Ishikawa (cell line): ENCODE results near the gene CDC42BPG.

Experiments
- CEBPB ChIP-seq: IDR thresholded peaks from 2 replicates; pipeline ENCODE4 v1.6.1; 2012
- CREB1 ChIP-seq: IDR thresholded peaks from 2 replicates; pipeline ENCODE4 v1.6.1; 2012; ENCODE audit warnings: low read depth
- EGR1 ChIP-seq: IDR thresholded peaks from 2 replicates; pipeline ENCODE4 v1.6.1; 2012
- EP300 ChIP-seq: IDR thresholded peaks from 2 replicates; pipeline ENCODE4 v1.6.1; 2012; ENCODE audit warnings: borderline replicate concordance
- FOXM1 ChIP-seq: IDR thresholded peaks from 2 replicates; pipeline ENCODE4 v1.6.1; 2012; ENCODE audit warnings: low read depth, borderline replicate concordance
- NFIC ChIP-seq: IDR thresholded peaks from 2 replicates; pipeline ENCODE4 v1.6.1; 2012
- RAD21 ChIP-seq: IDR thresholded peaks from 2 replicates; pipeline ENCODE4 v1.6.1; 2012; ENCODE audit warnings: low read depth
- TAF1 ChIP-seq: IDR thresholded peaks from 2 replicates; pipeline ENCODE4 v1.6.1; 2012; ENCODE audit warnings: low read depth, mild to moderate bottlenecking
- TCF12 ChIP-seq: IDR thresholded peaks from 2 replicates; pipeline ENCODE4 v1.6.1; 2012; ENCODE audit warnings: low read depth
- TEAD4 ChIP-seq: IDR thresholded peaks from 2 replicates; pipeline ENCODE4 v1.6.1; 2012
- YY1 ChIP-seq: IDR thresholded peaks from 2 replicates; pipeline ENCODE4 v1.6.1; 2012; ENCODE audit warnings: low read depth
- ZBTB7A ChIP-seq: IDR thresholded peaks from 2 replicates; pipeline ENCODE4 v1.6.1; 2012; ENCODE audit warnings: low read depth
- TF ChIP-seq, protein P1 (sequence below): IDR thresholded peaks from 2 replicates; pipeline ENCODE4 v1.6.1; 2012
- TF ChIP-seq, protein P2 (sequence below): IDR thresholded peaks from 2 replicates; pipeline ENCODE4 v1.6.1; 2012; ENCODE audit warnings: low read depth, mild to moderate bottlenecking
- TF ChIP-seq, protein P3 (sequence below): IDR thresholded peaks from 2 replicates; pipeline ENCODE4 v1.6.1; 2012

Gene CDC42BPG

DNA sequence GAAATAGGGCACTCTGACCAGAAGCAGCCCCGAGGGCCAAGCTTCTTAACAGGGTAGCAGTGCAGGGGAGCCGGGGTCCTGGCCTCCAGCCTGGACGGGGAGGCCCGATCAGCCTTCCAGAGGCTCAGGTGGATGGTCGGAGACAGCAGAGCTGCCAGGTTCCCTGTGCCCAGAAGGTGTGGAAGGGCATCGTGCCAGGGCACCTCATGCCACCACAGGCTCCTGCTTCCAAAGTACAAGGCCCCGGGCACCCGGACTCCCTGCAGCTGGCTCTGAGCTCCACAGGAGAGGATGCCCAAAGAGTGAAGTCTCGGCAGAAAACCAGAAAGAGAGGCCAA is 19.7 kb upstream of the CDC42BPG start:
- TF ChIP-seq FOXM1 (no peak), ZBTB7A (no peak), CEBPB (no peak), EGR1 (no peak), TAF1 (no peak), YY1 (no peak), NFIC (no peak), EP300 (no peak)
- TF ChIP-seq, protein P1, sequence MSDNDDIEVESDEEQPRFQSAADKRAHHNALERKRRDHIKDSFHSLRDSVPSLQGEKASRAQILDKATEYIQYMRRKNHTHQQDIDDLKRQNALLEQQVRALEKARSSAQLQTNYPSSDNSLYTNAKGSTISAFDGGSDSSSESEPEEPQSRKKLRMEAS, result no peak
- TF ChIP-seq, protein P2, sequence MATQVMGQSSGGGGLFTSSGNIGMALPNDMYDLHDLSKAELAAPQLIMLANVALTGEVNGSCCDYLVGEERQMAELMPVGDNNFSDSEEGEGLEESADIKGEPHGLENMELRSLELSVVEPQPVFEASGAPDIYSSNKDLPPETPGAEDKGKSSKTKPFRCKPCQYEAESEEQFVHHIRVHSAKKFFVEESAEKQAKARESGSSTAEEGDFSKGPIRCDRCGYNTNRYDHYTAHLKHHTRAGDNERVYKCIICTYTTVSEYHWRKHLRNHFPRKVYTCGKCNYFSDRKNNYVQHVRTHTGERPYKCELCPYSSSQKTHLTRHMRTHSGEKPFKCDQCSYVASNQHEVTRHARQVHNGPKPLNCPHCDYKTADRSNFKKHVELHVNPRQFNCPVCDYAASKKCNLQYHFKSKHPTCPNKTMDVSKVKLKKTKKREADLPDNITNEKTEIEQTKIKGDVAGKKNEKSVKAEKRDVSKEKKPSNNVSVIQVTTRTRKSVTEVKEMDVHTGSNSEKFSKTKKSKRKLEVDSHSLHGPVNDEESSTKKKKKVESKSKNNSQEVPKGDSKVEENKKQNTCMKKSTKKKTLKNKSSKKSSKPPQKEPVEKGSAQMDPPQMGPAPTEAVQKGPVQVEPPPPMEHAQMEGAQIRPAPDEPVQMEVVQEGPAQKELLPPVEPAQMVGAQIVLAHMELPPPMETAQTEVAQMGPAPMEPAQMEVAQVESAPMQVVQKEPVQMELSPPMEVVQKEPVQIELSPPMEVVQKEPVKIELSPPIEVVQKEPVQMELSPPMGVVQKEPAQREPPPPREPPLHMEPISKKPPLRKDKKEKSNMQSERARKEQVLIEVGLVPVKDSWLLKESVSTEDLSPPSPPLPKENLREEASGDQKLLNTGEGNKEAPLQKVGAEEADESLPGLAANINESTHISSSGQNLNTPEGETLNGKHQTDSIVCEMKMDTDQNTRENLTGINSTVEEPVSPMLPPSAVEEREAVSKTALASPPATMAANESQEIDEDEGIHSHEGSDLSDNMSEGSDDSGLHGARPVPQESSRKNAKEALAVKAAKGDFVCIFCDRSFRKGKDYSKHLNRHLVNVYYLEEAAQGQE, result no peak
- TF ChIP-seq, protein P3, sequence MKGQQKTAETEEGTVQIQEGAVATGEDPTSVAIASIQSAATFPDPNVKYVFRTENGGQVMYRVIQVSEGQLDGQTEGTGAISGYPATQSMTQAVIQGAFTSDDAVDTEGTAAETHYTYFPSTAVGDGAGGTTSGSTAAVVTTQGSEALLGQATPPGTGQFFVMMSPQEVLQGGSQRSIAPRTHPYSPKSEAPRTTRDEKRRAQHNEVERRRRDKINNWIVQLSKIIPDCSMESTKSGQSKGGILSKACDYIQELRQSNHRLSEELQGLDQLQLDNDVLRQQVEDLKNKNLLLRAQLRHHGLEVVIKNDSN, result no peak

DNA sequence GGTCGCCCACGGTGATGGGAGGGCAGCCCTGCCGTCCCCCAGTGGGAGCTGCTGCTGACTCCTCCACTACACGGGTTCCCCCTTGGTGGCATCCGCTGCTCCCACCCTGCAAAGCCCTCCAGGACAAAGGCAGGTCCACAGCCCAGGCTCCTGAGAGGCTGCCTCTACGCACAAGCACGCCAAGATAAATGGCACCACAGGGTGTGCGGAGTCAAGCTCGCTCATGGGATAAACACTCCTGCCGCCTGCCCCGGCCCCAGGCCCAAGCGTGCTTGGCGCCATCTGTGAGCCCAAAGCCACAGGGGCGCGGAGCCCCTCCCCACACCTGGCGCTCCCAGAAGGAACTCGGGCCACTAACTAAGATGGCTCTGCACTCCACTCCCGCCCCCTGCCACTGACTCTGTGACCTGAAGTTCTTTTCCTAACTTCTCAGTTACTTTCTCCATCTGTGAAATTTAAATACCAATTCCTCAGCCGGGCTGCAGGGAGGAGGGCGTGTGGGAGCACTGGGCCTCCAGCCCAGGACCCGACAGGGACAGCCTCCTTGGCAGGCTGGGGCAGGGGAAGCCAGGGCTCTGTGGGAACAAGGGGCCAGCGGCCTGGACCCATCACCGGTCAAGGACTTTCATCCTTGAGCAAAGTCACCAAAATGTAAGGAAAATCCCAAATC is 19.1 kb upstream of the CDC42BPG start:
- no peak for TF ChIP-seq CREB1
- no peak for TF ChIP-seq RAD21
- no peak for TF ChIP-seq YY1
- TF ChIP-seq, protein P1, result no peak
- TF ChIP-seq ZBTB7A, result no peak
- no peak for TF ChIP-seq TAF1
- no peak for TF ChIP-seq TEAD4
- no peak for TF ChIP-seq NFIC
- TF ChIP-seq EGR1, result no peak

DNA sequence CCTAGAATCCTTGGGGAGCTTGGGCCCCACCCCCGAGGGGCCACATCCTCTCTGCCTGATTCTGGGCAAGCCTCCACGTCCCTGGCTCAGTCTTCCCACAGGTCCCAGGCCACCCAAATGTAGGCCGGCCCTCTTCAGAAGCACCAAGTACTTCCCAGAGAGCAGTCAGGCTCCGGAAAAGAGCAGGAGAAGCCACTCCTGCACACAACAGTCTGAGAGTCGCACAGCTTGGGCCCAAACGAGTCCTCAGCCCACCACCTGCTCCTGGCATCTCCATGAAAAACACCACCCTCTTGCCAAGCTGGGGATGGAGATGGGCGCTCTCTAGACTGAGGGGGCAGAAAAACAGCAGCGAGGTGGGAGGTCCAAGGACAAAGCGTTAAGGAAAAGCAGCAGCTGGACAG is 18.5 kb upstream of the CDC42BPG start:
- no peak for TF ChIP-seq TCF12
- no peak for TF ChIP-seq NFIC
- no peak for TF ChIP-seq CEBPB
- TF ChIP-seq, protein P3, result no peak
- no peak for TF ChIP-seq YY1
- TF ChIP-seq FOXM1, result no peak
- TF ChIP-seq EGR1, result no peak
- no peak for TF ChIP-seq TAF1
- no peak for TF ChIP-seq TEAD4
- TF ChIP-seq, protein P2, result no peak
- no peak for TF ChIP-seq RAD21
- TF ChIP-seq CREB1, result no peak
- TF ChIP-seq ZBTB7A, result no peak
- no peak for TF ChIP-seq EP300

DNA sequence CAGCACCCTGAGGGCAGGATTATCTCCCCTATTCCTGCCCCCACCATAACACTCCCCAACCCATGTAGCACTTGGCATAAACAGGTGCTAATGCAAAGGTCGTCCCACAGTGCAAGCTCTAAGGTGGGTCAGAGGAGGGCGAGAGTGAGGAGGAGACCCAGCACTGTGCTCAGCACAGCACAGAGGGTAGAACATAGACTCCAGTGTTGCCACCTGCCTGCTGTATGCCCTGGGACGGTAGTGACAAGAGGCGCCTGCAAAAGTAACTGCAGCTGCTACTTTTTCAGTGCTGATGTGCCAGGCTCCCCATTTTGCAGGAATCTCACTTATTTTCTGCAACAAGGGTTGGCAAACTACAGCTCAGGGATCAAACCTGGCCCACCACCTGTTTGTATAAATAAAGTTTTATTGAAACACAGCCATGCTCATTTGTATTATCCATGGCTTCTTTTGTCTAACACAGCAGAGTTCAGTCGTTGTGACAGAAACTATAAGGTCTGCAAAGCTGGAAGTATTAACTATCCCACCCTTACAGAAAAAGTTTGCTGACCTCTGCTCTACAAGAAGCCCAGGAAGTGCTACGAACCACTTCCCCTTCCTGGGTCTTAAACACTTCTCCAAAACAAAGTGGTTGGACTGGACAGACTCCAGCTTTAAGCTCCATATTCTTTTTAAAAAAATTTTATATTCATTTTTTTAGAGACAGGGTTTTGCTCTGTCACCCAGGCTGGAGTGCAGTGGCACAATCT is 16.9 kb upstream of the CDC42BPG start:
- TF ChIP-seq FOXM1, result no peak

DNA sequence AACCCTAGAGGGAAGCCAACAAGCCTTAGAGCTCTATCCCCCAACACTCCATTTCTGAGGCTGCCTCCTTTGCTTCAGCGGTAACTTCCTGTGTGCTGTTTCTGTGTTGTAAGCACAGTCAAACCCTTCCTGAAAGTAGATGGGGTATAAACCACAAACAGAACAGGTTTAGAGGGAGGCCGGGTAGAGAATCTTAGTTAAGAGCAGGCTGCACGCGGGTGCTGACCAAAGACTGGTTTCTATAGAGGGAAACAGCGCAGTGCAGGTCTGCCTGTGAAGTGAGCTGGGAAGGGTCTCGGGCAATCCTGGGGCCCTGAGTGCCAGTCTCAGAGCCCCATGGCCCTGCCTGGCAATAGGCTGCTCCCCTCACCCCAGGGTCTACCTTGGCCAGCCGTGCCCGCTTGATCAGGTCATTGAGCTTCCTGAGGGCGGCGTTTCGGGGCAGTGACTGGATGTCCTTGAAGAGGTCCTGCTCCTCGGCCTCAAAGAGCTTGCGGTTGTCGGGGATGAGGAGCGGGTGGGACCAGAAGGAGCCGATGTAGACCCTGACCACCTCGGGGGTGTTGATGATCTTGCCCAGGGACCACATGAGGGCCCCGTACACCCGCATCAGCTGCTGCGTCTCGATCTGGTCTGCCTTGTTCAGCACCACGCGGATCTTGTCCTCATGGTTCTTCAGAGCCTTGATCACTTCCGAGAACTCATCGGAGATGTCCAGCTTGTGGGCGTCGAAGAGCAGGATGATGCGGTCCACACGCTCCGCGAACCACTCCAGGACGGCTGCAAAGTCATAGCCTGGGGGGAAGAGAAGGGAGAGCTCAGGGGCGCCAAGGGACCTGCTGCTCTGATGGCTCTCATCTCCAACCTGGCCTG is 15.3 kb upstream of the CDC42BPG start:
- TF ChIP-seq, protein P3, result no peak
- no peak for TF ChIP-seq ZBTB7A
- TF ChIP-seq CREB1, result no peak
- no peak for TF ChIP-seq TEAD4
- no peak for TF ChIP-seq TCF12
- TF ChIP-seq TAF1, result no peak
- TF ChIP-seq EGR1, result no peak
- TF ChIP-seq, protein P2, result no peak
- TF ChIP-seq, protein P1, result no peak
- no peak for TF ChIP-seq FOXM1
- TF ChIP-seq CEBPB, result no peak
- no peak for TF ChIP-seq RAD21
- no peak for TF ChIP-seq YY1
- TF ChIP-seq EP300, result no peak
- TF ChIP-seq NFIC, result no peak
